Effector CD4-positive, alpha-beta T cell (primary cell): ENCODE data around the gene KRTAP5-8.
"Not testable (repeated sequence)": the region's sequence is repeated elsewhere in the genome, so short reads cannot be mapped to it uniquely, and the experiment has no call there.

ENCODE experiments used
- DNase-seq: peaks from one replicate; pipeline ENCODE4 v3.0.0-alpha.2; 2020

KRTAP5-8 gene

GRCh38 chr11:71544525-71545214 is 6.8 kb downstream of the KRTAP5-8 start:
- no peak for DNase-seq

GRCh38 chr11:71545405-71545966 is 7.7 kb downstream of the KRTAP5-8 start:
- no peak for DNase-seq

GRCh38 chr11:71548120-71548519 is 10.3 kb downstream of the KRTAP5-8 start, which contains the start of gene KRTAP5-9:
Gene KRTAP5-9 (plus strand): TSS chr11:71548420. CDS start chr11:71548658, 238 bp downstream.
- DNase-seq: no peak

GRCh38 chr11:71548716-71549151 is 10.9 kb downstream of the KRTAP5-8 start:
- no peak for DNase-seq

GRCh38 chr11:71551711-71552110 is 13.9 kb downstream of the KRTAP5-8 start:
- no peak for DNase-seq

GRCh38 chr11:71554996-71555395 is 17.2 kb downstream of the KRTAP5-8 start:
- DNase-seq: no peak

- DNase-seq: no peak
Measured at GRCh38 chr11:71555508-71555907, 17.7 kb downstream of the KRTAP5-8 start.

- DNase-seq: no peak
Measured at GRCh38 chr11:71556018-71556417, 18.2 kb downstream of the KRTAP5-8 start.

GRCh38 chr11:71557257-71557656 is 19.4 kb downstream of the KRTAP5-8 start:
- DNase-seq: no peak

GRCh38 chr11:71558996-71559395 is 21.2 kb downstream of the KRTAP5-8 start:
- no peak for DNase-seq

GRCh38 chr11:71562120-71562519 is 24.3 kb downstream of the KRTAP5-8 start:
- DNase-seq: no peak

GRCh38 chr11:71563406-71563805 is 25.6 kb downstream of the KRTAP5-8 start:
- no peak for DNase-seq

- DNase-seq: no peak
Measured at GRCh38 chr11:71564430-71564829, 26.6 kb downstream of the KRTAP5-8 start.

GRCh38 chr11:71565263-71565662 is 27.4 kb downstream of the KRTAP5-8 start, which contains the start of gene KRTAP5-10:
Gene KRTAP5-10 (plus strand): TSS chr11:71565563. CDS start chr11:71565588, 25 bp downstream.
- DNase-seq: no peak

- no peak for DNase-seq
Measured at GRCh38 chr11:71566081-71566620, 28.3 kb downstream of the KRTAP5-8 start.

- not testable (repeated sequence) for DNase-seq
Measured at GRCh38 chr11:71566626-71567599, 29.1 kb downstream of the KRTAP5-8 start.

- DNase-seq: not testable (repeated sequence)
Measured at GRCh38 chr11:71567633-71568032, 29.8 kb downstream of the KRTAP5-8 start.

- DNase-seq: no peak
Measured at GRCh38 chr11:71568704-71569349, 31.0 kb downstream of the KRTAP5-8 start.

- DNase-seq: not testable (repeated sequence)
Measured at GRCh38 chr11:71571101-71571850, 33.5 kb downstream of the KRTAP5-8 start.

GRCh38 chr11:71572811-71573210 is 35.0 kb downstream of the KRTAP5-8 start:
- DNase-seq: no peak

- no peak for DNase-seq
Measured at GRCh38 chr11:71574418-71574817, 36.6 kb downstream of the KRTAP5-8 start.
